Epithelial cell of proximal tubule (primary cell): ENCODE results near the gene GC. TPM values are rescaled to one million over a fixed set of nuclear protein-coding genes. Genes with fewer than 3 reads are reported as not detected.

Experiments used
- DNase-seq: peaks from one replicate; pipeline ENCODE4 v3.0.0-alpha.2; 2011; ENCODE audit warnings: low read depth
- H3K4me3 ChIP-seq: 2 replicates; pipeline ENCODE4 v1.5.1; 2011; ENCODE audit warnings: low read depth, mild to moderate bottlenecking, low read length
- total RNA-seq: library from RNA; depleted of rRNA; stranded (reverse); fragments of >200 nt; gene quantifications from 2 replicates; pipeline ENCODE4 v1.2.3, GENCODE V29; 2015
- TF ChIP-seq, protein P1 (sequence below): conservative IDR thresholded peaks from 2 replicates; pipeline ENCODE4 v1.5.1; 2012; ENCODE audit warnings: low read depth, mild to moderate bottlenecking, low read length

GC gene
- total RNA-seq, 1 donor from 2014 or later: not detected

DNA sequence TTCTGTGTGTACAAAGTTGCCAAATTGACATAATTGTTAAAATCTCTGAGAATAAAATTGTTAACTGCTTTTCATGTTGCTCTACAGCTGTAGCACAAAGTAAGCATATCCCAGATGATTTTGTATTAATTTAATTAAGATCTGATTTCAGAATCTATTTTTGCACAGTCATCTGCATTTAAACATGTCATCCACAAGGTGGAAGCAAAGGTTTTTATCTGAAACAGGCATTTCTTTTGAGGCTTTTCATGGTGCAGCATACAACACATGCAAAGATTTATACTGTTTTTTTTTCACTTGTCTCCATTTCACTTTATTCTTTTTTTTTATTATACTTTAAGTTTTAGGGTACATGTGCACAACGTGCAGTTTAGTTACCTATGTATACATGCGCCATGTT, 51.2 kb downstream of the GC start:
- TF ChIP-seq, protein P1, sequence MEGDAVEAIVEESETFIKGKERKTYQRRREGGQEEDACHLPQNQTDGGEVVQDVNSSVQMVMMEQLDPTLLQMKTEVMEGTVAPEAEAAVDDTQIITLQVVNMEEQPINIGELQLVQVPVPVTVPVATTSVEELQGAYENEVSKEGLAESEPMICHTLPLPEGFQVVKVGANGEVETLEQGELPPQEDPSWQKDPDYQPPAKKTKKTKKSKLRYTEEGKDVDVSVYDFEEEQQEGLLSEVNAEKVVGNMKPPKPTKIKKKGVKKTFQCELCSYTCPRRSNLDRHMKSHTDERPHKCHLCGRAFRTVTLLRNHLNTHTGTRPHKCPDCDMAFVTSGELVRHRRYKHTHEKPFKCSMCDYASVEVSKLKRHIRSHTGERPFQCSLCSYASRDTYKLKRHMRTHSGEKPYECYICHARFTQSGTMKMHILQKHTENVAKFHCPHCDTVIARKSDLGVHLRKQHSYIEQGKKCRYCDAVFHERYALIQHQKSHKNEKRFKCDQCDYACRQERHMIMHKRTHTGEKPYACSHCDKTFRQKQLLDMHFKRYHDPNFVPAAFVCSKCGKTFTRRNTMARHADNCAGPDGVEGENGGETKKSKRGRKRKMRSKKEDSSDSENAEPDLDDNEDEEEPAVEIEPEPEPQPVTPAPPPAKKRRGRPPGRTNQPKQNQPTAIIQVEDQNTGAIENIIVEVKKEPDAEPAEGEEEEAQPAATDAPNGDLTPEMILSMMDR: peak; percentile 58
- peak; percentile 26 for DNase-seq

DNA sequence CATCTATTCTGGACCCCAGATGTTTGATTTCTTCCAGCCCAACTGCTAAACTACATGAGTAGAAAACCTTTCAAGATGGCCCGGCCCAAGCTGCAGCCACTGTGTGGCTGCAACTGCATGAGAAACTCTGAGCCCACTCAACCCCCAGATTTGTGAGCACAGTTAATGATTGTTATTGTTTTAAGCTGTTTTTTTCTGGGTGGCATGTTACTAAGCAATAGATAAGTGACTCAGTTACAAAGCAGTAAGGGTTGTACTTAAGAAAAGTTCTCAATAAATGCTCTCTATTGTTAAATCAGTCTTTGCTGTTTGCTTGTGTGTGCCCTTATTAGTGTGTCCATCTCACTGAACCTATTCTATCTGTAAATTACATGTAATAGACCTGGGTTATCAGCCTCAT, 51.8 kb downstream of the GC start:
- TF ChIP-seq, protein P1: no peak
- peak; percentile 54 for DNase-seq
- H3K4me3 ChIP-seq: no peak overlapping the region

More for the DNA sequence above, 51.2 kb downstream of the GC start:
- no peak overlapping the region for H3K4me3 ChIP-seq

DNA sequence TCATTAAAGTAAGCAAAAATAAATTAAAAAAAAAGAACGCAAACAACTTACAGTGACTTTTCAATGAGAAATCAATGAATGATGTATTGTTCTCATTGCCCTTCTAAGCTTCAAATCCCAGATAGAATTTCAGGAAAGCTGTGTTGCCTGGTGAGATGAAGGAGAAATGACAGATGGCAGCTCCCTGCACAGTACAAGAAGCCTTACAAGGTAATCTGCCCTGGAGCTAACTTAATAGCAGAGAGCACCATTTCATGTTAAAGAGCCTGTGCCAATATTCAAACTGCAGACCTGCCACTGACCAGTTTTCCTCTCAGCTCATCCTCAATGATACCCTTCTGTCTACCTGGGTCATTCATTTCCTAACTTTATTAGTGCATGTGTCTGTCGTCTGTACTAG, 54.0 kb downstream of the GC start:
- TF ChIP-seq, protein P1: no peak
- no peak for DNase-seq
- H3K4me3 ChIP-seq: no peak overlapping the region

DNA sequence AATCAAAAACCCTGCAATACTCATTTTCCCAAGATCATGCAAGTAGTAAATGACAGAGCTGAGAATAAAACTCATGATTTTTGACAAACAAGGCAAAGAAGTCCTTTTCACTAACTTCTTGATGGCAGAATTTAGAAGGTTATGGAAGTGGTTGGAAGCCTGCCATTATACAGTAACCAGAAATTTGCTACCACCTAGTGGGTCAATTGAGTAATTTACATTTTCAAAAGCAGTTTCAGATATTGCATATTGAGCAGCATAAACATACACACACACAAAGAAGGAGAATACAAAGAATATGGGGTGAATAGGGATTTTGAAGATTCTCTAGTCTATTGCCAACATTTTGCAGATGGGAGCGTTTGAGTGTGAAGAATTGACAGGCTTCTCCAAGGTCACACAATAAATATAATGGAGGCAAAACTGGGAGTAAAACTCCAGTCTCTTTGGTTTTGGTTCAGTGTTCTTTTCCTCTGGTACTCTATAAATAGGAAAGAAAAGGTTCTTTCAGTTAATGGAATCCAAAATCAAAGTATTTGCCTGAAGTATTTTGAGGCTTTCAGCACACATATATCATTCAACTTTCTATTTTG, 70.2 kb downstream of the GC start:
- TF ChIP-seq, protein P1: peak; percentile 63
- no peak overlapping the region for H3K4me3 ChIP-seq
- peak; percentile 15 for DNase-seq

DNA sequence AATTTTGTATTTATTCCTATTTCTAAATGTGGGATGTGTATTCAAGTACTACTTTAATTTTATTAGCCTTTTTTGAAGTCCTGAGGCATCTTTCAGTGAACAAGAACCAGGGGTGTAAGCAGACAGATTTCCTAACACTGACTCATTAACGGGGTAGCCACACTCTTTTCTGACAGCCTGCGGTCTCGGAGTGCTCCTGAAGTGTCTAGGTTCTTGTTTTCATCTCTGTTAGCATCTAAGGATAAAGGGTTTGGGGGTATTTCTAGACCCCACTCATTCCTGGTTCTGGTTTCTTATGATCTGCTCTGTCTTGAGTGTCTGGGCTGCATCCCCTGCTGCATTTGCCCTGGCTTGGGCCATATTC, 71.9 kb downstream of the GC start:
- no peak overlapping the region for H3K4me3 ChIP-seq
- TF ChIP-seq, protein P1: no peak
- DNase-seq: no peak

DNA sequence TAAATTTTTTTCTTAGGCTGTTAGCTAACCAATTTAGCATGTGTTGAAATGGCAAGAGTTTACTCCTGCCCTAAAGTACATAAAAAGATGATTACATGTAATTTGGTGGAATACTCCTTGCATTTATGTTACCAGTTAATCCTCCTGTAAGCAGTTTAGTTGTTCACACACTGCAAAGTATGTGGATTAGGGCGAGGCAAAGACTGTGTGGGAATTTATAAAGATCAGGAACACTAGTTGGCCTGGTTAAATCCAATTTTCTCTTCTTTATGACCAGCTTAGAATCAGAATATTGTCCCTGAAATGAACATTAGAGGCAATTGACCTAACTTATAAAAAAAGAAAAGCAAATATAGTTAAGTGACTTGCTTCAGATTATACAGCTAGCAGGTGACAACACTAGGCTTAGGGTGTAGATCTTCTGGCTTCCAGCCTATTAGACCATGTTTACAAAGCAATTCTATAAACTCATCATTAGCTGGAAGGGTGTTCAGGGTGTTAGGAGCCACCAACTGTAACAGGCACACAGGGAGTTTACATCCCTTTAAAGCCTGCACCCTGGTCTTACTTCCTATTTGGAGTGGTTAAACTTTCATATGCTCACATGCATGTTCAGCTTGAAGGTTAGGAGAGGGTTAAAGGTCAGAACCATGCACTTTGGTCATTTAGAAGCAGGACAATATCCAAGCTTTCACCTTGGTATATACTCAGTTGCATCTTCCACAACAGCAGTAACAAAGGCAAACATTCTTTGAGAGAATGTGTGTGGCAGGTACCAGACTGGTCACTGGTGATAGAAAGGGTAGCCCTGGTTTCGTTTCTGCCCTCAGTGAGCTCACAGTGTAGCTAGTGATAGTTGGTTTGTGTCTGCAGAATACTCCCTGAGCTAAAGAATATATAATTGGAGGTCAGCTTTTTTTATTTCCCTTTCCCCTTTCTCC, 72.6 kb downstream of the GC start:
- TF ChIP-seq, protein P1: no peak
- no peak for DNase-seq
- no peak overlapping the region for H3K4me3 ChIP-seq
